ENCODE data around the gene ATOX1. TPM values are rescaled to one million over a fixed set of nuclear protein-coding genes. Genes with fewer than 3 reads are reported as not detected.

ATOX1 gene
- total and polyA plus RNA-seq, 10 of the 15 experiments (the other 5 are each of a cell fraction or from before 2014, with no cell fraction given): 130 to 642 (median 245) TPM

DNA sequence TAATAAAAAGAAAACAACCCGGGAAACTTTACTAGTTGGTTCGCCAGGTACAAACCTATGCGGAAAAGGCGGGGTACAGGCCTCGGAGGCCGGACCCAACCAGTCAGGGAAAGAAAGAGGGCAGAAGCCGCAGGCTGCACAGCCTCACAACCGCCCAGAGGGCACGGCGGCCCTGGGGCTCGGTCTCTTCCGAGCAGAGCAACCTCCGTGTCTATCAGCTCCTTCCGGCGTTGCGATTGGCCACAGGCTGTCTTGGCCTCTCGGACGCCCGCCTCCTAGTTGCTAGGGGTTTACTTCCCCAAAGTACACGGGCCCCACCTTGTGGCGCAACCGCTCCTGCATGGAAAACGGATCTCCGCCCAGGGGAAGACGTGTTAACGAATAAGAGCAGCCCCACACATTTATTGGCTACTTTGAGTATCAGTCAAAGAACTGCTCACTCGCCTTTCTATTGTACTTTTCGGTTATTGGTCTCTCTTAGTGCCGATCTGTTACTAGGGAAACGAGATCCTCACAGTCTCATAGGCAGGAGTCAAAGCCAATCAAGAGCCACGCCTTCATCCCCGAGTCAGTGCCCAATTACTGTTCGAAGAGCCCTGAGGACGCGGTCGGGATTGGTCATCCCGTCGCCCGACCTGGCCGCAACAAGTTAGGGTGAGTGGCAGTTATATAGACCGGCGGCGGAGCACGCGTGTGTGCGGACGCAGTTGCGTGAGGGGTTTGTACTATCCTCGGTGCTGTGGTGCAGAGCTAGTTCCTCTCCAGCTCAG, 13.0 kb upstream of the ATOX1 start, which contains the start of gene G3BP1:
TSS of gene G3BP1 (plus strand) at position 696 of the 770 bp plus-strand sequence. CDS start 14,667 bp downstream, outside the sequence.
- Histone ChIP-seq H2AFZ (ENCODE audit: control insufficient read depth, low read depth, low read length) (peak within 1 kb of the TSS; percentile 75), H3K27ac (ENCODE audit: control insufficient read depth, insufficient read depth) (peak within 1 kb of the TSS; percentile 98), H3K36me3 (ENCODE audit: control insufficient read depth in 2 of 2, insufficient read depth in 2 of 2, low read length in 1 of 2) (no peaks in the 10 kb centered on the region), H3K4me1 (ENCODE audit: control insufficient read depth, insufficient read depth, low read length) (peaks cover 10% of the 10 kb centered on the region), H4K20me1 (ENCODE audit: control insufficient read depth, insufficient read depth) (peaks cover 8% of the 10 kb centered on the region; the same call in 1 of the 2 replicates), H3K4me2 (ENCODE audit: control insufficient read depth, insufficient read depth) (peak within 1 kb of the TSS; percentile 95), H3K27me3 (replicated peaks in 1 of 2; ENCODE audit: control insufficient read depth in 2 of 2, insufficient read depth in 2 of 2, low read length in 1 of 2) (no peaks in the 10 kb centered on the region), H3K9ac (ENCODE audit: control insufficient read depth, insufficient read depth, low read length) (peak within 1 kb of the TSS; percentile 99), H3K9me3 (replicated peaks; ENCODE audit: control insufficient read depth, insufficient read depth, low read length) (no peaks in the 10 kb centered on the region), H3K79me2 (ENCODE audit: control insufficient read depth, insufficient read depth, low read length) (peaks cover 60% of the 10 kb centered on the region), H3K4me3 (peak within 1 kb of the TSS; percentile 97)
- ATAC-seq (peak; percentile 87), FAIRE-seq (peak; percentile 98), DNase-seq (ENCODE audit: low read depth, low spot score) (peak; percentile 100)
- CTCF ChIA-PET: interaction anchor here (0.5 to 2.8 kb wide), 27 partner anchors 10 to 324 kb away, joined by 3 to 39 read pairs (median 6); partner anchors contain the start of genes FAT2 and SLC36A1
- BruUV-seq (replicated peaks): no TSS peak
- SMC1A ChIA-PET (ENCODE audit: uncharacterized antibody, unreplicated experiment): interaction anchor here (0.6 to 6.5 kb wide), 17 partner anchors 10 to 519 kb away, joined by 3 to 84 read pairs (median 4); no protein-coding TSS in a partner anchor
- 2% methylated on average over 49 of the region's 49 CpGs for WGBS (ENCODE audit: insufficient coverage, insufficient replicate concordance, low lambda C conversion rate, missing lambda C conversion rate)
- in situ Hi-C loops (cut with MboI) (no loop called here), intact Hi-C loops (cut with micrococcal nuclease; ENCODE audit: unreplicated experiment) (loop anchor here (1.0 to 10.0 kb wide), 6 partner anchors 13 to 617 kb away; partner anchors contain the start of genes ANXA6, ATOX1 and GM2A)
- POLR2A ChIA-PET: interaction anchor here (0.6 to 10.0 kb wide), 15 partner anchors 9 to 678 kb away, joined by 3 to 241 read pairs (median 4); partner anchors contain the start of gene ATOX1
- RAD21 ChIA-PET (ENCODE audit: unreplicated experiment): interaction anchor here (0.6 to 6.4 kb wide), 20 partner anchors 10 to 550 kb away, joined by 3 to 90 read pairs (median 6); partner anchors contain the start of genes ATOX1 and SLC36A1
- TF ChIP-seq BMI1 (IDR thresholded peaks at IDR 0.05; ENCODE audit: borderline replicate concordance) (peak; percentile 95), GABPA (IDR thresholded peaks at IDR 0.05; ENCODE audit: low read depth) (peak; percentile 86), EGR1 (IDR thresholded peaks at IDR 0.05; ENCODE audit: borderline replicate concordance in 1 of 2, low read depth in 2 of 2, low read length in 2 of 2) (peak in 1 of 2 experiments; percentile 25; a peak in 1 of 3 replicates), ZNF622 (IDR thresholded peaks at IDR 0.05) (peak; percentile 89), BACH1 (IDR thresholded peaks at IDR 0.05; ENCODE audit: borderline replicate concordance) (no peak; the same call in 1 of the 2 replicates), YY1 (IDR thresholded peaks at IDR 0.05; ENCODE audit: low read depth, low read length) (peak; percentile 82), IKZF1 (conservative IDR thresholded peaks at IDR 0.05) (no peak), POLR2AphosphoS5 (IDR thresholded peaks at IDR 0.05; ENCODE audit: low read length) (peak; percentile 99), RAD51 (IDR thresholded peaks at IDR 0.05) (no peak), SIN3A (IDR thresholded peaks at IDR 0.05; ENCODE audit: low read depth, low read length) (peak; percentile 2; the same call in 1 of the 2 replicates), CBX5 (IDR thresholded peaks at IDR 0.05; ENCODE audit: low read depth) (peak; percentile 5; the same call in 1 of the 2 replicates), CBFB (IDR thresholded peaks at IDR 0.05; ENCODE audit: low read depth) (peak; percentile 75)
- TF ChIP-seq, protein P1, sequence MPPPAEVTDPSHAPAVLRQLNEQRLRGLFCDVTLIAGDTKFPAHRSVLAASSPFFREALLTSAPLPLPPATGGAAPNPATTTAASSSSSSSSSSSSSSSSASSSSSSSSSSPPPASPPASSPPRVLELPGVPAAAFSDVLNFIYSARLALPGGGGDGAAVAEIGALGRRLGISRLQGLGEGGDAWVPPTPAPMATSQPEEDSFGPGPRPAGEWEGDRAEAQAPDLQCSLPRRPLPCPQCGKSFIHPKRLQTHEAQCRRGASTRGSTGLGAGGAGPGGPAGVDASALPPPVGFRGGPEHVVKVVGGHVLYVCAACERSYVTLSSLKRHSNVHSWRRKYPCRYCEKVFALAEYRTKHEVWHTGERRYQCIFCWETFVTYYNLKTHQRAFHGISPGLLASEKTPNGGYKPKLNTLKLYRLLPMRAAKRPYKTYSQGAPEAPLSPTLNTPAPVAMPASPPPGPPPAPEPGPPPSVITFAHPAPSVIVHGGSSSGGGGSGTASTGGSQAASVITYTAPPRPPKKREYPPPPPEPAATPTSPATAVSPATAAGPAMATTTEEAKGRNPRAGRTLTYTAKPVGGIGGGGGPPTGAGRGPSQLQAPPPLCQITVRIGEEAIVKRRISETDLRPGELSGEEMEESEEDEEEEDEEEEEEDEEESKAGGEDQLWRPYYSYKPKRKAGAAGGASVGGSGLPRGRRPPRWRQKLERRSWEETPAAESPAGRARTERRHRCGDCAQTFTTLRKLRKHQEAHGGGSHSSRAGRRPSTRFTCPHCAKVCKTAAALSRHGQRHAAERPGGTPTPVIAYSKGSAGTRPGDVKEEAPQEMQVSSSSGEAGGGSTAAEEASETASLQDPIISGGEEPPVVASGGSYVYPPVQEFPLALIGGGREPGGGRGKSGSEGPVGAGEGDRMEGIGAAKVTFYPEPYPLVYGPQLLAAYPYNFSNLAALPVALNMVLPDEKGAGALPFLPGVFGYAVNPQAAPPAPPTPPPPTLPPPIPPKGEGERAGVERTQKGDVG (CRISPR knock-in tag; IDR thresholded peaks at IDR 0.05): no peak
- TF ChIP-seq, protein P2, sequence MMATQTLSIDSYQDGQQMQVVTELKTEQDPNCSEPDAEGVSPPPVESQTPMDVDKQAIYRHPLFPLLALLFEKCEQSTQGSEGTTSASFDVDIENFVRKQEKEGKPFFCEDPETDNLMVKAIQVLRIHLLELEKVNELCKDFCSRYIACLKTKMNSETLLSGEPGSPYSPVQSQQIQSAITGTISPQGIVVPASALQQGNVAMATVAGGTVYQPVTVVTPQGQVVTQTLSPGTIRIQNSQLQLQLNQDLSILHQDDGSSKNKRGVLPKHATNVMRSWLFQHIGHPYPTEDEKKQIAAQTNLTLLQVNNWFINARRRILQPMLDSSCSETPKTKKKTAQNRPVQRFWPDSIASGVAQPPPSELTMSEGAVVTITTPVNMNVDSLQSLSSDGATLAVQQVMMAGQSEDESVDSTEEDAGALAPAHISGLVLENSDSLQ (IDR thresholded peaks at IDR 0.05): peak; percentile 100
- TF ChIP-seq, protein P3, sequence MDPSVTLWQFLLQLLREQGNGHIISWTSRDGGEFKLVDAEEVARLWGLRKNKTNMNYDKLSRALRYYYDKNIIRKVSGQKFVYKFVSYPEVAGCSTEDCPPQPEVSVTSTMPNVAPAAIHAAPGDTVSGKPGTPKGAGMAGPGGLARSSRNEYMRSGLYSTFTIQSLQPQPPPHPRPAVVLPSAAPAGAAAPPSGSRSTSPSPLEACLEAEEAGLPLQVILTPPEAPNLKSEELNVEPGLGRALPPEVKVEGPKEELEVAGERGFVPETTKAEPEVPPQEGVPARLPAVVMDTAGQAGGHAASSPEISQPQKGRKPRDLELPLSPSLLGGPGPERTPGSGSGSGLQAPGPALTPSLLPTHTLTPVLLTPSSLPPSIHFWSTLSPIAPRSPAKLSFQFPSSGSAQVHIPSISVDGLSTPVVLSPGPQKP (IDR thresholded peaks at IDR 0.05; ENCODE audit: low read depth, low read length): peak; percentile 54; the same call in 1 of the 2 replicates
- TF ChIP-seq, protein P4, sequence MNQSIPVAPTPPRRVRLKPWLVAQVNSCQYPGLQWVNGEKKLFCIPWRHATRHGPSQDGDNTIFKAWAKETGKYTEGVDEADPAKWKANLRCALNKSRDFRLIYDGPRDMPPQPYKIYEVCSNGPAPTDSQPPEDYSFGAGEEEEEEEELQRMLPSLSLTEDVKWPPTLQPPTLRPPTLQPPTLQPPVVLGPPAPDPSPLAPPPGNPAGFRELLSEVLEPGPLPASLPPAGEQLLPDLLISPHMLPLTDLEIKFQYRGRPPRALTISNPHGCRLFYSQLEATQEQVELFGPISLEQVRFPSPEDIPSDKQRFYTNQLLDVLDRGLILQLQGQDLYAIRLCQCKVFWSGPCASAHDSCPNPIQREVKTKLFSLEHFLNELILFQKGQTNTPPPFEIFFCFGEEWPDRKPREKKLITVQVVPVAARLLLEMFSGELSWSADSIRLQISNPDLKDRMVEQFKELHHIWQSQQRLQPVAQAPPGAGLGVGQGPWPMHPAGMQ (IDR thresholded peaks at IDR 0.05; ENCODE audit: borderline replicate concordance): no peak
